Measurements from ENCODE around the gene HNRNPA1.
A peak's percentile ranks its signal among the peaks of the same experiment; 100 is the strongest.

Gene HNRNPA1

GRCh38 chr12:54285150-54286041, 4.9 kb downstream of the HNRNPA1 start:
- no peak for TF ChIP-seq EZH2 (IDR thresholded peaks at IDR 0.05; ENCODE audit: borderline replicate concordance, low read depth, low read length, severe bottlenecking)
- TF ChIP-seq CTCF (IDR thresholded peaks at IDR 0.05; ENCODE audit: borderline replicate concordance, extremely low read depth, low read length, poor library complexity, severe bottlenecking): peak; percentile 53
- Histone ChIP-seq H3K4me1 (ENCODE audit: insufficient read depth, low read length) (peaks cover 32% of the 10 kb centered on the region), H3K4me3 (ENCODE audit: low read depth in 1 of 2, low read length in 2 of 2) (0 out of 4 replicates have a peak overlapping the region, but pooled peaks of 1 of the 2 experiments have one; percentile 1), H3K36me3 (ENCODE audit: insufficient read depth, low read length) (peaks cover 75% of the 10 kb centered on the region), H3K27me3 (ENCODE audit: insufficient read depth, low read length, poor library complexity) (no peaks in the 10 kb centered on the region), H3K9me3 (ENCODE audit: insufficient read depth, low read length, severe bottlenecking) (no peaks in the 10 kb centered on the region), H3K4me2 (ENCODE audit: insufficient read depth, low read length) (peak overlapping the region; percentile 43), H3K9ac (ENCODE audit: low read depth, low read length) (no peak overlapping the region), H2AFZ (ENCODE audit: low read depth, low read length) (no peak overlapping the region), H3K27ac (ENCODE audit: low read length) (no peak overlapping the region), H4K20me1 (ENCODE audit: insufficient read depth, low read length) (peaks cover 64% of the 10 kb centered on the region), H3K79me2 (ENCODE audit: insufficient read depth, low read length) (peaks cover 51% of the 10 kb centered on the region)
- no peak for DNase-seq
- no peak for ATAC-seq (ENCODE audit: insufficient read depth, low read depth)

DNA sequence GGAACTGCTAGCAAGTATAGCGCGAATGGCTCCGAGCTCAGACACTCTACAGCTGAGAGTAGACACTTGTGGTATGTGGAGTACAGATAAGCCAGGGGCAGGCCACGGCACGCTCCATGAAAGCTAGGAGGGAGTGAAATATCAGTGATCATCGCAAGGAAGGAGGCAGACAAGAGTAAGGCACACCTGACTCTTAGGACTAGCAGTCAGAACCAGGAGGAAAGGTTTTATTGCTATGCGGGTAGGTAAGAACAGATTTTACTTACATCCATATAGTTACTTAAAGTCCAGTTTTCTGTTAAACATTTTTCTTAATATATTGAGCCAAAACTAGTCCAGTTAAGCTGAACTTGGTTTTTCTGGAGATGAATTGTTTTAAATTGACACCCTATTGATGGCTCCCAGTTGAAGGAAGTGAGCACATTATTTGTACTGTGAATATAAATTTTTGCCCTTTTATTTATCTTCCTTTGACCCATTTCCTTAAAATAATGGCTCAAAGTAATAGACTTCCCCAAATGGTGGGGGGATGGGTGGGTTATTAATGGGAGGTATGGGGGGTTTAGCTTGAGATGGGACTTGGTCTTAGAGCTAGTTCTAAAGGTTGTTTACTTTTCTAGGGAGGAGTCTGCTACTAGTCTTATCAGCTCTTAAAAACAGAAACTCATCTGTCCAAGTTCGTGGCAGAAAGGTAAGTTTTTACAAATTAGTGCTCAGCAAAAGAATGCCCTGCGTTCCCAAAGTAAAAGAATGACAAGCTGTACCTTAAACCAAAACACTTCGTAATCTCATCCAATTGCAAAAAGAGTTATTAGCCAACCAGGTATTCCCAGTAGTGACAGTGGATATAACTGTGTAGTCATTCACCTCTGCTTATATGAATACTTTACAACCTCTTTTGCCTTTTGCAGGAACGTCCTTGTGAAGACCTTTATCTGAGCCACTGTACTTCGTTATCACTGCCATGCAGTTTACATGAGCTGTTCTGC, 5.8 kb downstream of the HNRNPA1 start:
- Histone ChIP-seq H3K4me1 (ENCODE audit: insufficient read depth, low read length) (peaks cover 32% of the 10 kb centered on the region), H3K27ac (ENCODE audit: low read length) (no peak overlapping the region; the same call in 1 of the 2 replicates), H3K9ac (ENCODE audit: low read depth, low read length) (no peak overlapping the region), H3K4me2 (ENCODE audit: insufficient read depth, low read length) (peak overlapping the region; percentile 43; the same call in 1 of the 2 replicates), H3K9me3 (ENCODE audit: insufficient read depth, low read length, severe bottlenecking) (no peaks in the 10 kb centered on the region), H3K79me2 (ENCODE audit: insufficient read depth, low read length) (peaks cover 43% of the 10 kb centered on the region), H2AFZ (ENCODE audit: low read depth, low read length) (no peak overlapping the region), H4K20me1 (ENCODE audit: insufficient read depth, low read length) (peaks cover 59% of the 10 kb centered on the region), H3K27me3 (ENCODE audit: insufficient read depth, low read length, poor library complexity) (no peaks in the 10 kb centered on the region), H3K36me3 (ENCODE audit: insufficient read depth, low read length) (peaks cover 69% of the 10 kb centered on the region), H3K4me3 (ENCODE audit: low read depth in 1 of 2, low read length in 2 of 2) (no peak overlapping the region)
- TF ChIP-seq CTCF (IDR thresholded peaks at IDR 0.05; ENCODE audit: borderline replicate concordance, extremely low read depth, low read length, poor library complexity, severe bottlenecking) (no peak), EZH2 (IDR thresholded peaks at IDR 0.05; ENCODE audit: borderline replicate concordance, low read depth, low read length, severe bottlenecking) (no peak)
- ATAC-seq (ENCODE audit: insufficient read depth, low read depth): peak; percentile 13; the same call in 1 of the 3 replicates
- peak; percentile 26 for DNase-seq

DNA sequence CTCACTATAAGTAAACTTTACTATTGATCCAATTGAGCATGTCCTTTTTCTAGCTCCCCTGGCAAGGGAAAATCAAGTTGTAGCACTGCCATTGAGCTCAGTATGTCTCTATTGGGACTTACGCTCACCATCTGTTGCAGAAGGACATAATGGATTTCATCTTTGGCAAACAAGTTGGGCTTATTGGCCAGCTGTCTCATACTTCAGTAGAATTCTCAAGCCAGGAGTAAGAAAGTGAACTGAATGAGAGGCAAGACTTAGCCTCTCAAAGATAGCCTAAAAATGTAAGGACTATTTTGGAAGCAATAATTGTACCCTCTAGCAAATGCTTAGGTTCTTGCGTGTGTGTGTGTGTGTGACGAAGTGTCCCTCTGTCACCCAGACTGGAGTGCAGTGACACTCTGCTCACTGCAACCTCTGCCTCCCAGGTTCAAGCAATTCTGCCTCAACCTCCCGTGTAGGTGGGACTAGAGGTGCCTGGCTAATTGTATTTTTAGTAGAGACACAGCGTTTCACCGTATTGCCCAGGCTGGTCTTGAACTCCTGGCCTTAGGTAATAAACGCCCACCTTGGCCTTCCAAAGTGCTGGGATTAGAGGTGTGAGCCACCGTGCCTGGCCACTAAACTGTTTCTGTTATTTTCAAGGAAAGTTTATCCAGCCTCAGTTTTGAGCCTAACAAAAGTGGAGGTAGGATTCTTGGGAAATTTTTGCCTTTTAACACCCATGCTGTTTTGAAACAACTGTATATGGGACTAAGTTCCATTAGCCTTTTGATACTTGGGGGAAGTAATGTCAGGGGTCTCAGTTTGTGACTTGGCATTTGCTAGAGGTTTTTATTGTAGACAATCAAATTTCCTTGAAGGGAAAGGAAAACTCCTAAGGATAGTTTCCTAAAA, 7.0 kb downstream of the HNRNPA1 start:
- peaks cover 47% of the 10 kb centered on the region for H4K20me1 ChIP-seq (ENCODE audit: insufficient read depth, low read length)
- H3K9ac ChIP-seq (ENCODE audit: low read depth, low read length): no peak overlapping the region
- no peak overlapping the region for H3K27ac ChIP-seq (ENCODE audit: low read length)
- H3K4me1 ChIP-seq (ENCODE audit: insufficient read depth, low read length): peaks cover 22% of the 10 kb centered on the region
- ATAC-seq (ENCODE audit: insufficient read depth, low read depth) (peak; percentile 10; the same call in 2 of the 3 replicates), DNase-seq (no peak)
- no peaks in the 10 kb centered on the region for H3K27me3 ChIP-seq (ENCODE audit: insufficient read depth, low read length, poor library complexity)
- H3K4me2 ChIP-seq (ENCODE audit: insufficient read depth, low read length): no peak overlapping the region
- H2AFZ ChIP-seq (ENCODE audit: low read depth, low read length): no peak overlapping the region
- TF ChIP-seq CTCF (IDR thresholded peaks at IDR 0.05; ENCODE audit: borderline replicate concordance, extremely low read depth, low read length, poor library complexity, severe bottlenecking) (no peak), EZH2 (IDR thresholded peaks at IDR 0.05; ENCODE audit: borderline replicate concordance, low read depth, low read length, severe bottlenecking) (no peak)
- peaks cover 31% of the 10 kb centered on the region for H3K79me2 ChIP-seq (ENCODE audit: insufficient read depth, low read length)
- no peak overlapping the region for H3K4me3 ChIP-seq (ENCODE audit: low read depth in 1 of 2, low read length in 2 of 2)
- H3K36me3 ChIP-seq (ENCODE audit: insufficient read depth, low read length): peaks cover 57% of the 10 kb centered on the region
- no peaks in the 10 kb centered on the region for H3K9me3 ChIP-seq (ENCODE audit: insufficient read depth, low read length, severe bottlenecking)
